PC-3 (cell line): ENCODE data around the gene SVIL.

Source experiments
- CTCF ChIP-seq: fragments of 300-600 bp; sonication (generic); conservative IDR thresholded peaks from 2 replicates; pipeline ENCODE4 v1.5.1; 2017; ENCODE audit warnings: antibody characterized with exemption, low read depth, mild to moderate bottlenecking, low read length
- EZH2 ChIP-seq: fragments of 300-600 bp; sonication (generic); IDR thresholded peaks from one replicate; pipeline ENCODE4 v1.6.1; 2017; ENCODE audit warnings: antibody characterized with exemption, mild to moderate bottlenecking, low read length; ENCODE audit not compliant: unreplicated experiment

GRCh38 chr10:29522918-29523317, 111.9 kb downstream of the SVIL start:
- TF ChIP-seq CTCF (no peak), EZH2 (no peak)
